ENCODE results near the gene DGKB.

GRCh38 chr7:14177876-14178275 lies 724.7 kb downstream of the DGKB start:
- TF ChIP-seq POLR2A (IDR thresholded peaks at IDR 0.05) (no peak), CTCF (IDR thresholded peaks at IDR 0.05) (no peak)
